GM12892 (cell line): Measurements from ENCODE around the gene ERFL.

Source experiments
- DNase-seq: peaks from one replicate; pipeline ENCODE4 v3.0.0; 2011; ENCODE audit not compliant: insufficient read length
- FAIRE-seq: peaks from 2 replicates; lab custom pipeline; 2011; peaks lifted over from hg19 to GRCh38; lab: Jason Lieb, UNC
- POLR2A ChIP-seq: IDR thresholded peaks from 2 replicates; pipeline ENCODE4 v1.6.1; 2011; ENCODE audit warnings: low read depth, low read length, control low read depth
- POLR2AphosphoS5 ChIP-seq: IDR thresholded peaks from 2 replicates; pipeline ENCODE4 v1.6.1; 2011; ENCODE audit warnings: low read depth, low read length, control low read depth
- TAF1 ChIP-seq: IDR thresholded peaks from 2 replicates; pipeline ENCODE4 v1.6.1; 2011; ENCODE audit warnings: low read depth, mild to moderate bottlenecking, control low read depth, low read length, borderline replicate concordance

The ERFL gene

GRCh38 chr19:41872384-41872774, 55.9 kb downstream of the ERFL start:
- peak; percentile 54 for FAIRE-seq
- DNase-seq: no peak
- TF ChIP-seq TAF1 (no peak), POLR2AphosphoS5 (no peak), POLR2A (no peak)

GRCh38 chr19:41871573-41872383, 56.5 kb downstream of the ERFL start:
- FAIRE-seq (peak; percentile 97), DNase-seq (peak; percentile 81)
- TF ChIP-seq TAF1 (no peak), POLR2AphosphoS5 (peak; percentile 98), POLR2A (peak; percentile 81)

GRCh38 chr19:41870401-41870873, 57.8 kb downstream of the ERFL start:
- DNase-seq (no peak), FAIRE-seq (no peak)

GRCh38 chr19:41869374-41869955, 58.8 kb downstream of the ERFL start:
- DNase-seq: no peak

More at GRCh38 chr19:41870401-41870873, 57.8 kb downstream of the ERFL start:
- TF ChIP-seq TAF1 (no peak), POLR2A (peak; percentile 40; the same call in 1 of the 2 replicates), POLR2AphosphoS5 (0 out of 2 replicates have a peak, but pooled peaks have one; percentile 47)

GRCh38 chr19:41868989-41869300, 59.3 kb downstream of the ERFL start:
- DNase-seq (no peak), FAIRE-seq (no peak)
- TF ChIP-seq POLR2AphosphoS5 (no peak), TAF1 (no peak), POLR2A (no peak)

More at GRCh38 chr19:41869374-41869955, 58.8 kb downstream of the ERFL start:
- TF ChIP-seq POLR2A (peak; percentile 14; the same call in 1 of the 2 replicates), TAF1 (no peak), POLR2AphosphoS5 (peak; percentile 32; the same call in 1 of the 2 replicates)
- no peak for FAIRE-seq

- DNase-seq (no peak), FAIRE-seq (no peak)
- peak; percentile 72; the same call in 1 of the 2 replicates for TF ChIP-seq POLR2AphosphoS5
- TF ChIP-seq TAF1: no peak
- TF ChIP-seq POLR2A: no peak; the same call in 1 of the 2 replicates
These were observed 59.9 kb downstream of the ERFL start for GRCh38 chr19:41868120-41868988.

- FAIRE-seq (no peak), DNase-seq (no peak)
- TF ChIP-seq POLR2AphosphoS5: peak; percentile 61
- TF ChIP-seq POLR2A: peak; percentile 13; the same call in 1 of the 2 replicates
- no peak for TF ChIP-seq TAF1
These were observed 62.0 kb downstream of the ERFL start for GRCh38 chr19:41866284-41866683.

GRCh38 chr19:41864374-41864773, 63.9 kb downstream of the ERFL start:
- TF ChIP-seq TAF1: no peak
- TF ChIP-seq POLR2A: peak; percentile 56; the same call in 1 of the 2 replicates
- no peak for FAIRE-seq

GRCh38 chr19:41863209-41863931, 64.9 kb downstream of the ERFL start:
- DNase-seq: no peak
- no peak; the same call in 1 of the 2 replicates for TF ChIP-seq POLR2A
- no peak for TF ChIP-seq TAF1
- 0 out of 2 replicates have a peak, but pooled peaks have one; percentile 7 for TF ChIP-seq POLR2AphosphoS5
- FAIRE-seq: no peak

More at GRCh38 chr19:41864374-41864773, 63.9 kb downstream of the ERFL start:
- no peak for DNase-seq

GRCh38 chr19:41862445-41862986, 65.7 kb downstream of the ERFL start:
- DNase-seq (no peak), FAIRE-seq (no peak)
- TF ChIP-seq POLR2AphosphoS5 (peak; percentile 41; the same call in 1 of the 2 replicates), POLR2A (peak; percentile 28; the same call in 1 of the 2 replicates), TAF1 (no peak)
